Measurements from ENCODE around the gene CMC2.

Gene CMC2

GRCh38 chr16:81029930-81030604, 23.4 kb upstream of the CMC2 start:
- Histone ChIP-seq H3K4me3 (ENCODE audit: low read length) (no peak overlapping the region), H3K4me2 (ENCODE audit: low read length) (no peak overlapping the region), H3K9me2 (replicated peaks; ENCODE audit: control insufficient read depth, low read length) (no peaks in the 10 kb centered on the region), H3K36me3 (ENCODE audit: control insufficient read depth, low read length) (peaks cover 47% of the 10 kb centered on the region), H3K27ac (ENCODE audit: low read depth, low read length) (no peak overlapping the region), H3K27me3 (ENCODE audit: control insufficient read depth, low read length) (no peaks in the 10 kb centered on the region), H3K9me3 (ENCODE audit: control insufficient read depth, insufficient read depth, low read length) (no peaks in the 10 kb centered on the region), H4K20me1 (ENCODE audit: control insufficient read depth, insufficient read depth, low read depth, low read length) (no peaks in the 10 kb centered on the region), H3K79me2 (ENCODE audit: control insufficient read depth, low read length) (no peaks in the 10 kb centered on the region), H3F3A (ENCODE audit: control insufficient read depth, insufficient read depth) (peaks cover 12% of the 10 kb centered on the region; the same call in 1 of the 2 replicates), H3K4me1 (ENCODE audit: control insufficient read depth, low read length) (no peaks in the 10 kb centered on the region)
- TF ChIP-seq EZH2phosphoT487 (IDR thresholded peaks at IDR 0.05; ENCODE audit: borderline replicate concordance, low read length) (no peak), CTCF (IDR thresholded peaks at IDR 0.05; ENCODE audit: low read depth, low read length, poor library complexity, severe bottlenecking) (no peak)

GRCh38 chr16:81026429-81026828, 19.7 kb upstream of the CMC2 start:
- Histone ChIP-seq H3K36me3 (ENCODE audit: control insufficient read depth, low read length) (peaks cover 79% of the 10 kb centered on the region), H3F3A (ENCODE audit: control insufficient read depth, insufficient read depth) (peaks cover 2% of the 10 kb centered on the region; the same call in 1 of the 2 replicates), H3K4me3 (ENCODE audit: low read length) (no peak overlapping the region), H3K9me2 (replicated peaks; ENCODE audit: control insufficient read depth, low read length) (no peaks in the 10 kb centered on the region), H3K27me3 (ENCODE audit: control insufficient read depth, low read length) (no peaks in the 10 kb centered on the region), H3K79me2 (ENCODE audit: control insufficient read depth, low read length) (no peaks in the 10 kb centered on the region), H3K9me3 (ENCODE audit: control insufficient read depth, insufficient read depth, low read length) (no peaks in the 10 kb centered on the region), H4K20me1 (ENCODE audit: control insufficient read depth, insufficient read depth, low read depth, low read length) (no peaks in the 10 kb centered on the region), H3K4me2 (ENCODE audit: low read length) (no peak overlapping the region), H3K27ac (ENCODE audit: low read depth, low read length) (no peak overlapping the region), H3K4me1 (ENCODE audit: control insufficient read depth, low read length) (no peaks in the 10 kb centered on the region)
- TF ChIP-seq CTCF (IDR thresholded peaks at IDR 0.05; ENCODE audit: low read depth, low read length, poor library complexity, severe bottlenecking), result no peak
- no peak for TF ChIP-seq EZH2phosphoT487 (IDR thresholded peaks at IDR 0.05; ENCODE audit: borderline replicate concordance, low read length)

- Histone ChIP-seq H3K27me3 (ENCODE audit: control insufficient read depth, low read length) (no peaks in the 10 kb centered on the region), H3F3A (ENCODE audit: control insufficient read depth, insufficient read depth) (no peaks in the 10 kb centered on the region), H3K27ac (ENCODE audit: low read depth, low read length) (no peak overlapping the region), H3K9me3 (ENCODE audit: control insufficient read depth, insufficient read depth, low read length) (no peaks in the 10 kb centered on the region), H3K9me2 (replicated peaks; ENCODE audit: control insufficient read depth, low read length) (no peaks in the 10 kb centered on the region), H3K36me3 (ENCODE audit: control insufficient read depth, low read length) (peaks cover 95% of the 10 kb centered on the region), H3K4me2 (ENCODE audit: low read length) (no peak overlapping the region), H4K20me1 (ENCODE audit: control insufficient read depth, insufficient read depth, low read depth, low read length) (no peaks in the 10 kb centered on the region), H3K4me3 (ENCODE audit: low read length) (no peak overlapping the region), H3K4me1 (ENCODE audit: control insufficient read depth, low read length) (no peaks in the 10 kb centered on the region), H3K79me2 (ENCODE audit: control insufficient read depth, low read length) (no peaks in the 10 kb centered on the region)
- no peak for TF ChIP-seq CTCF (IDR thresholded peaks at IDR 0.05; ENCODE audit: low read depth, low read length, poor library complexity, severe bottlenecking)
- TF ChIP-seq EZH2phosphoT487 (IDR thresholded peaks at IDR 0.05; ENCODE audit: borderline replicate concordance, low read length), result no peak
These were observed 11.8 kb upstream of the CMC2 start for GRCh38 chr16:81018496-81018895.
